Right ventricle myocardium inferior (tissue), 1 donor: ENCODE data around the gene CHCHD6. TPM values are rescaled to one million over a fixed set of nuclear protein-coding genes. Genes with fewer than 3 reads are reported as not detected.

Experiments used
- ATAC-seq: fragments of 200-7000 bp; cut with Tn5 transposase; one replicate; pipeline ENCODE4 v1.9.1; 2020; ENCODE audit warnings: mild to moderate bottlenecking, moderate library complexity
- DNase-seq: peaks from one replicate; pipeline ENCODE4 v3.0.0; 2021; ENCODE audit errors: missing footprints
- intact Hi-C: fragments of 100-400 bp; cut with DNase I; formaldehyde crosslinking; loops from one replicate; pipeline ENCODE4 v1.11.0; 2022
- total RNA-seq: library from RNA; stranded (reverse); fragmentation: NEBNext Ultra II Directional; extraction: Animal tissue kit (Norgen Biotek cat#: 25700); gene quantifications from one replicate; pipeline ENCODE4 v1.2.1, GENCODE V29; 2021
- donor health status: DM: no; HTN: yes; CAD: no; lungs with severe emphysema.

Gene CHCHD6
- total RNA-seq, 1 donor from 2014 or later, result 11.7 TPM

DNA sequence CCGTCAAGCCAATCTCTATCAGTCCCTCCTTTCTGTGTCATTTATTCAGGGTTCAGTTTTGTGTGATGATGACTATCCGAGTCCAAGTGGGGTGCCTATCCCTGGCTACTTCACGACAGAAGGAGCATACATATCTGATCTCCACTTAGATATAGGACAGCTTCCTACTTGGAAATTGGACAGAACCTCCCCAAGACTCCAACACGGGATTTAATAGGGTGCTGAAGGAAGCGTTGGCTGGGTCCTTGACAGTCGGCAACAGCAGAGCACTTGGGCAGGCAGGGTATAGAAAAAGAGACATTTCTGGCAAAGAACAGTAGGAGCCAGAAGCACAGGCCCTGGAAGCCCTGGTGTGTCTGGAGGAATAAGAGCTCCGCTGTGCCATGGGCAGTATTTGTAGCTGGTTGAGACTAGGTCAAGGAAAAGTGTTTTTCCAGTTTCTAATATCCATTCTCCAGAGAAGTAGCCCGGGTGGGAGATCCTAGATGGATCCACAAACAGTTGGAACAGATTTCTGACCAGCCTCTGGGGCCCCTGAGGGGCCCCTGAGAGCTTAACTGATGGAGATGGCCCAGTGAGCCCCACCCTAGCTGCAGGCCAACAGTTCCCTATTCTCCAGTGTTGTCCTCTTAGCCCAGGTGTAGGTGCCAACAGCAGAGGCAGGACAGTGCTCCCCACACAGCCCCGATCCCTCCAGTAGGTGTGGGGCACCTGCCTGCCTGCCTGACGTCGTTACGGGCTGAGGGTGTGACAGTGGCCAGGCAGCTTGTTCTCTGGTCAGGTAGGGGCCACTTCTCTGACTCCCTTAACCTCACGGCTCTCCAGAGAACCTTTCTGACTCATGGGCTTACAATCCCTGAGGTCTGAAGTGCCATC is 130.8 kb downstream of the CHCHD6 start:
- intact Hi-C loops, result no loop called here
- DNase-seq, result no peak
- ATAC-seq, result no peak

DNA sequence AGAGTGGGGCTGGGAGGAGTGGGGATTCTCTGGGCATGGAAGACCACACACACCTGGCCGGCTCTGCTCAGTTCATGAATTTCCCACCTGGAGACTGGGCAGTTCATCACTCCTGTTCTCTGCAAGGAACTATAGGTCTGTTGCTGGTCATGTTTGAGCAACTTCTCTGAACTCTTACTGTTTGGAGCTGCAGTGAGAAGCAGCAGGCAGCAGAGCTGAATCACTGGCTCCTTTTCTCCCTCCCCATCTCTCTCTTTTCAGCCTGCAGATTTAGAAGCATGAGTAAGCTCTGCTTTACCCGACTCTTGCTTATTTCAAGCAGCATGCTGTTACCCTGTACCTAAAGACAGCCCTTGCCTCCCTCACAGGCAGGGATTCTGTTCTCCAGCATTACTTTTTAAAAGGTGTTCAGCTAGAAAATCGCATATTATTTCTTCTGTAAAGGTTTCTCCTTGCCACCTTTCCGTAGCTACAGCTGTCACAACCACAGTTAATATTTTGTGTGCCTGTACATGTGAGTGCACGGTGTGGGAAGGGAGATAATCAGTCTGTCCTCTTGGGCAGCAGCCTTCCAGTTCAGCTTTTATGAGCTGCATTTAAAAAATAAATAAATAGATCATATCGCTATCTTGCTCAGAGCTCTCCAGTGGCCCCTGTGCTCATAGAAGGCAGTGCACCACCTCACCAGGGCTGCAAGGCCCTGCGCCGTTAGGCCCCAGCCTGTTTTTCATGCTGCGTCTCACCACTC is 131.6 kb downstream of the CHCHD6 start:
- ATAC-seq (no peak), DNase-seq (no peak)
- intact Hi-C loops, result no loop called here

GRCh38 chr3:126836220-126836860 is 132.3 kb downstream of the CHCHD6 start:
- intact Hi-C loops, result no loop called here
- ATAC-seq (no peak), DNase-seq (no peak)

DNA sequence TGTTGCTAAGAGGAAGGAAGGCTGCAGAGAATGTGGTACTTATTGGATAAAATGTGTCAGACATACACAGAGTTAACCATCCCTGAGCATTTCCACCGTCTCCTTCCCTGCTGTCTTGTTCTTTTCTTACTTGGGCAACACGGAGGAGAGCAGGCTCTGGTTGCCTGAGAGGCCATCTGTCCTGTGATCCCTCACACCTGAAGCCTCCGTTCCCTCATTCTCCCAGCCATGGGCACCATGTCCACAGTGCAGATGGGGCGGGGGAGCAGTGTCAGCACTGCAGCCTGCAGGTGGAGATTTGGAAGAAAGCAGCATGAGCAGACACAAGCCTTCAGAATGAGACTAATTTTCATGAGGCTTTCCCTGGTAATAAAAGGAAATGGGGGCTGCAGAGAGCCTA is 133.7 kb downstream of the CHCHD6 start:
- DNase-seq, result no peak
- intact Hi-C loops, result no loop called here
- no peak for ATAC-seq

DNA sequence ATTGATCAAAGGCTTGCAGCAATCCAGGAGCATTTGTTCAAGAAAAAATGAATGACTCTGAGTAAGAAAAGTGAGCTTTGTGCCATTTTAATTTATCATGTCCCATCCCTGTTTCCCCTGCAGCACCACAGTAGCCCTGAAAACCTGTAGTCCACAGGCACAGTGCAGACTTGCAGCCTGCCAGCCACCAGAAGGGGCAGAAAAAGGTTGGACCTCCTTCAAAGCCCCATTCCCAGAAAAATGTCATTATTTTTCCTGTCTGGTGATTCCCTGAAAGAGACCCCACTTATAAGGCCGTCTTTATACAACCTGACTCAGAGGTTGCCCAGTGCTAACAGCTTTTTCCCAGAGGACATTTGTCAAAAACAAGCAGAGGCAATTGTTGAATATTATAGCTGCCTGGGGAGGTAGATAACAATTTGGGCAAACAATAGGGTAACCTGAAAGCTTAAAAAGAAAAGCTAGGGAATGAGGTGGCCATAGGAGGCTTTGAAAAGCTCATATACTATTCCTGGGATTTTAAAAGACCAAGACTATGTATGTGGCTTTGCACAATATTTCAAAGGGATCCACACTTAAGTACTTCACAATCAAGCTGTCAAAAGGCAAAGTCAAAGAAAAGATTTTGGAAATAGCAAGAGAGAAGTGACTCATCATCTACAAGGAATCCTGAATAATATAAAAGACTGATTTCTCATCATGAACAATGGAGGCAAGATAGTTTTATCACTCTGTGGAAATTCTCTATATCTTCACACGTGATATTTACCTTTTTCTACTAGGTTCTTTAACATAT is 142.1 kb downstream of the CHCHD6 start:
- ATAC-seq, result no peak
- no peak for DNase-seq
- intact Hi-C loops, result no loop called here

DNA sequence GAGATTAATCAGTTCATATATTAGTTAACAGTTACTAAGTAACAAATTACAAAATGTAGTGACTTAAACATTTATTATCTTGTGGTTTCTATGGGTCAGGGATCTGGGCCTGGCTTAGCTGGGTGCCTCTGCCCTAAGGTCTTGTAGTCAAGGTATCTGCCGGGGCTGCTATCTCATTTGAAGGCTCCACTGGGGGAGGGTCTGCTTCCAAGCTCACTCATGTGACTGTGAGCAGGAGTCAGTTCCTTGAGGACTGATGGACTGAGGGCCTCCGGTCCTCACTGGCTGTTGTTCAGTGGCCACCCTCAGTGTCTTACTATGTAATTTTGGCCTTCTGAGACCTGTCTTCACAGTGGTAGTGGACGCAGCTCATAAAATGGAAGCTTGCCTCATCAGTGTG is 143.0 kb downstream of the CHCHD6 start:
- no peak for ATAC-seq
- intact Hi-C loops, result no loop called here
- DNase-seq, result no peak

DNA sequence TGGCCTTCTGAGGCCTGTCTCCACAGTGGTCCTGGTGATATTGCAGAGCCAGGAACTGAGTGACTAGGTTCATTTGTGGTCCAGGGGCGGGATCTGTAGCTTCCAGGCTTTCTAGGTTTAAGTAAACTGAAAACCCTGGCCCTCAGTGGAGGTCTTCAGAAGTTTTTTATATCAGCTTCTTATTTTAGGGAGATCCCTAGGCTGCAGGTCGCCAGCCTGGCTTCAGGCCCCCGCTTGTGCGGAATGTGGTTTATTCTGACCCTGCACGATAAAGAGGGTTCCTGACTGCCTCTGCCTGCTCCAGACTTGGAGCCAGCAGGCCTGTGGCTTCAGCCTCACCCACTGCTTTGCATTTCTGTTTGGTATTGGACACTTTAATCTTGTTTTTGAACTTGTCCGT is 145.0 kb downstream of the CHCHD6 start:
- intact Hi-C loops, result no loop called here
- DNase-seq, result no peak
- no peak for ATAC-seq

- no peak for DNase-seq
- intact Hi-C loops, result loop anchor here (5.0 kb wide), 1 partner anchor 102 kb away; no protein-coding TSS in a partner anchor
- peak; percentile 62 for ATAC-seq
Observed at GRCh38 chr3:126849768-126850167, 145.7 kb downstream of the CHCHD6 start.

DNA sequence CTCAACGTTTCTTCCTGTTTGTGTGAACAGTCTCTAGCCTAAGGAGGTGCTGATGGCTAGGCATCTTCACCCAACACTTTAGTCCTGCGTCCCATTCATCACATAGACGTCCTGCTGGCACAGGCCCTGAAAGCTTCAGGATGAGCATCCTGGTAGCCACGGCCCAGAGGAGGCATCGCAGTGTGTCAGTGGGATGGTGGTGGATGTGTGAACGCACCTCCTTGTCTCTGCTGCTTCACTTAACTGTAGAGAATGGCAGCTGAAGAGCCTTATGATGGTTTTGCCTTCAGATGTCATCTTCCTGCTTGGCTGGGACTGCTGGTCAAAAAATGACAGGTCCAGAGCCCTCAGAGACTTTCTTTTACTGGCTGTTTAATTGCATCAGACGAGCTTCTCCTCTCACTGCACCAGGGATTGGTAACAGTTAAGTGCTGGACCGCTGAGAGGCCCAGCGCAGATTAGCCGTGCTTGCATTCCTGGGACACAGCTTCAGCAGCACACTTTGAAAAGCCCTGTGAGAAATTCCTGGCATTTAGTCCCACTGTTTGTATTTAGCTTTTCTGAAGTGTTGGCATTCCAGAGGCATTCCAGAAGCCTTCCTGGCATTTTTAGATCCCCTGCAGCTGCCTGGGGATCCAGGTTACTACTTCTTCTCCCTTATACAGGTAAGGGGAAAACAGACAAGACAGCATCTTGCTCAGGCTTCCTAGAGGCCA is 146.5 kb downstream of the CHCHD6 start:
- intact Hi-C loops, result loop anchor here (5.0 kb wide), 1 partner anchor 103 kb away; no protein-coding TSS in a partner anchor
- ATAC-seq (peak; percentile 89), DNase-seq (no peak)

- DNase-seq (no peak), ATAC-seq (no peak)
- intact Hi-C loops, result loop anchor here (5.0 kb wide), 1 partner anchor 104 kb away; no protein-coding TSS in a partner anchor
Observed at GRCh38 chr3:126851382-126851781, 147.3 kb downstream of the CHCHD6 start.

DNA sequence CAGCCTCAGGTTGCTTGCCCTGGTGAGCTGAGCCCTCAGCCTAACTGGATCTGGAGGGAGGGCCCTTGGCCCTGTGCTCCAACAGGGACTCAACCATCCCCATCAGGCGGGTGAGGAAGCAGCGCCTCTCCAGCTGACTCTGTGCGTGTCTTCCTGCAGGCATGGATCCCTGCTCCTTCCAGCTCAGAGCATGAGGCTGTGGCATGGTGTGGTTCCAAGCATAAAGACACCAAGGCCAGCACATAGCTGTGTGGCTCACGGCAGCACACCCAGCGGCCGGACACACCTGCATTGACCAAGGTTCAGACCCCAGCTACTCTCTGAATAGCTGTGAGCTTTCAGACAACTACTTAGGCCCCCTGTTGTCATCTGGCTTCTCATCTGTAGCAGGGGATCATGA is 147.9 kb downstream of the CHCHD6 start:
- DNase-seq (no peak), ATAC-seq (no peak)
- intact Hi-C loops, result loop anchor here (5.0 kb wide), 1 partner anchor 105 kb away; no protein-coding TSS in a partner anchor

- DNase-seq (no peak), ATAC-seq (no peak)
- intact Hi-C loops, result loop anchor here (5.0 kb wide), 1 partner anchor 105 kb away; no protein-coding TSS in a partner anchor
Observed at GRCh38 chr3:126852511-126852910, 148.5 kb downstream of the CHCHD6 start.

- DNase-seq, result no peak
- intact Hi-C loops, result loop anchor here (5.0 kb wide), 1 partner anchor 107 kb away; no protein-coding TSS in a partner anchor
- no peak for ATAC-seq
Observed at GRCh38 chr3:126854666-126855065, 150.6 kb downstream of the CHCHD6 start.

DNA sequence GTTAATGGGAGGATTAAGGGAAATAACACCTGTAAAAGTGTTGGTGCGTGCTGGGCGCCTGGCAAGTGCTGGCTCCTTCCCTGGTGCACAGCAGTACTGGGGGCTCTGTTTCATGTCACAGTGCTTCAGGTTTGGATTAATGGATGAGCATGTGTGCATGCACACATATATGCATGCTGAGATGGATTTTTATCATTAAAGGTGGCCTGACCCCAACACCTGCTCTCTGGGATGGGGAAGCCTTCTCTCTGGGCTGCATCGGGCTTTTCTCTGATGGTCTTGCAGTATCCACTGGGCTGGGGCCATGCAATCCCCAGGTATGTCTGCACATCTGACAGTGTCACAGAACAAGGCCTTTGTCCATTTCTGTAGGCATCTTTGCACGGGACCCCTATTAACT is 151.3 kb downstream of the CHCHD6 start:
- no peak for DNase-seq
- no peak for ATAC-seq
- intact Hi-C loops, result no loop called here

DNA sequence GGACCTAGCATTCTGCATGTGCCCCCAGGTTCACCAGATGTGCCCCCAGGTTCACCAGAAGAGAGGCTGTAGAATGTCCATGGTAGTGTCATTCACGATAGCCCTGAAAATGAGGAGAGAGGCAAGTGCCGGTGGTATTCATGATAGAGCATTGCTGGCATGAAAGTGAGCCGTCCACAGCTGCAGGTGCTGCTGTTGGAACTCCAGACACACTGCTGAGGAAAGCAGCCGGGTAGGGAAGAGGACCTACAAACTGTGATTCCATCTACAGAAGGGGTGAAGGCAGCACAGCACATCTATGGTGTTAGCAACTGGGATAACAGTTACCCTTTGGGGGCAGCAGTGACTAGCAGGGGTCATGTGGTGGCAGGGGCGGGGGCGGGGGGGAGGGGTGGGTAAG is 153.9 kb downstream of the CHCHD6 start:
- DNase-seq (no peak), ATAC-seq (peak; percentile 59)
- intact Hi-C loops, result no loop called here

DNA sequence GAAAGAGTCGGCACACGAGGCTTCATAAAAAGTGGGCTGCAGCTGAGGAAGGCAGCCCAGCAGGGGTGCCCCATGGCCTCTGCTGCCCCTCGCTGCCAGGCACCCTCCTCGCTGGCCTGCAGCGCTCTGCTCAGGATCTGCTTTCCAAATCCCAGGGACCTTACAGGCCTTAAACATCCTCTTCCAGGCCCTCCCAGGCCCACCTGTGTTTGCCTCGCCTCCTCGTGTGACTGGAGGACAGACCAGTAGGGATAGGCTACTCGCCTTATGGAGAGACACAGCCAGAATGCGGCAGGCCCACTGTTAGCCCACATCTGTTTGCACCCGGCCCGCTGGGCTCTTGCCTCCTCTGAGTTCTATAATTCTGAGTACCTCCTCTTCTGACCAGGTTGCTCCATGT is 154.4 kb downstream of the CHCHD6 start:
- intact Hi-C loops, result no loop called here
- ATAC-seq (no peak), DNase-seq (no peak)

GRCh38 chr3:126858887-126859286 is 154.8 kb downstream of the CHCHD6 start:
- ATAC-seq, result no peak

More at GRCh38 chr3:126858887-126859286, 154.8 kb downstream of the CHCHD6 start:
- DNase-seq, result no peak
- intact Hi-C loops, result no loop called here
